Measurements from ENCODE around the gene TMED8. TPM values are rescaled to one million over a fixed set of nuclear protein-coding genes. Genes with fewer than 3 reads are reported as not detected.

The TMED8 gene
- total and polyA plus RNA-seq, 2 of the 13 experiments (the other 11 are each of a cell fraction or from before 2014, with no cell fraction given): 6.0 to 11.7 TPM

DNA sequence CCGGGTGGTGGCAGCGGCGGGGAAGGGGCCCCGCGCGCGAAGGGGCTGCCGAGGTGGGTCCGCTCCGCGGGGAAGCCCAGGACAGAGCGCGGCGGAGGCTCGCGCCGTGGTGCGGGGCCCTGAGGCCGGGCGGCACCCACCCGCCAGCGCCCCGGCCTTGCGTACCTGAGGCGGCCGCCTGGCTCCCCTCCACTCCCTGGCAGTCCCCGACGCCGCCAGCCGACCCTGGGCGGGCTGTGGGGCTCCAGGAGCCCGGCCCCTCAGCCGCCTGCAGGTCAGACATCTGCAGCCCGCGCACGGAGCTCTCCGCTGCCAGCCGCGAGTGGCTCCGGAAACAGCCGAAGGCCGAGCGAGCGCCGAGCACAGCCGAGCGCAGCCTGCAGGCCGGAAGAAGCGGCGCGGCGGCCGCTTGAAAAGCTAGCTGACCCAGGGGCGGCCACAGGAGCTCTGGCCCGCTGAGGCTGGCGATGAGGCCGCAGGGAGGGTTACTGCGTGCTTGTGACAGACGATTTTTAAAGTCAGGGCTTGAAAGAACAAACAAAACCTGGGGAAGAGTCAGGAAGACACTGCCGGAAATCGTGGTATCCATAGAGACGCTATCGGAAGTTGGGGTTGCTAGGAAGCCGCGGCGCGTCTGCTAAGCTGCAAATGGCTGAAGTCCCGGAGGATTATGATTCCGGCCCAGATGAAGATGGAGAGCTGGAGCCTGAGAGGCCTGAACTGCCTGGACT lies at the start of gene TMED8, which contains the start of gene SAMD15 (continued):
- TF ChIP-seq NFKB2 (CRISPR knock-in tag; IDR thresholded peaks at IDR 0.05; ENCODE audit: borderline replicate concordance): peak; percentile 76; the same call in 1 of the 2 replicates
- peak; percentile 14; the same call in 1 of the 2 replicates for TF ChIP-seq HNF4G (IDR thresholded peaks at IDR 0.05; ENCODE audit: borderline replicate concordance, low read depth, low read length)
- TF ChIP-seq HNF4G (CRISPR knock-in tag; IDR thresholded peaks at IDR 0.05; ENCODE audit: borderline replicate concordance, low read depth): no peak
- TF ChIP-seq ISL2 (CRISPR knock-in tag; IDR thresholded peaks at IDR 0.05): peak; percentile 67; the same call in 1 of the 2 replicates
- TF ChIP-seq, protein P1, sequence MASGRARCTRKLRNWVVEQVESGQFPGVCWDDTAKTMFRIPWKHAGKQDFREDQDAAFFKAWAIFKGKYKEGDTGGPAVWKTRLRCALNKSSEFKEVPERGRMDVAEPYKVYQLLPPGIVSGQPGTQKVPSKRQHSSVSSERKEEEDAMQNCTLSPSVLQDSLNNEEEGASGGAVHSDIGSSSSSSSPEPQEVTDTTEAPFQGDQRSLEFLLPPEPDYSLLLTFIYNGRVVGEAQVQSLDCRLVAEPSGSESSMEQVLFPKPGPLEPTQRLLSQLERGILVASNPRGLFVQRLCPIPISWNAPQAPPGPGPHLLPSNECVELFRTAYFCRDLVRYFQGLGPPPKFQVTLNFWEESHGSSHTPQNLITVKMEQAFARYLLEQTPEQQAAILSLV (CRISPR knock-in tag; IDR thresholded peaks at IDR 0.05; ENCODE audit: borderline replicate concordance): no peak
- TF ChIP-seq MED1 (CRISPR knock-in tag; IDR thresholded peaks at IDR 0.05): peak; percentile 33; the same call in 1 of the 2 replicates
- TF ChIP-seq GATAD2A (CRISPR knock-in tag; IDR thresholded peaks at IDR 0.05): no peak
- TF ChIP-seq U2AF2 (IDR thresholded peaks at IDR 0.05; ENCODE audit: low read depth, low read length): no peak
- no peak for TF ChIP-seq TOE1 (CRISPR knock-in tag; IDR thresholded peaks at IDR 0.05)
- no peak for TF ChIP-seq ZNF496 (CRISPR knock-in tag; IDR thresholded peaks at IDR 0.05; ENCODE audit: insufficient replicate concordance)
- TF ChIP-seq, protein P2, sequence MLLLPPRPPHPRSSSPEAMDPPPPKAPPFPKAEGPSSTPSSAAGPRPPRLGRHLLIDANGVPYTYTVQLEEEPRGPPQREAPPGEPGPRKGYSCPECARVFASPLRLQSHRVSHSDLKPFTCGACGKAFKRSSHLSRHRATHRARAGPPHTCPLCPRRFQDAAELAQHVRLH (CRISPR knock-in tag; IDR thresholded peaks at IDR 0.05; ENCODE audit: borderline replicate concordance, low read depth): peak; percentile 60; the same call in 1 of the 2 replicates
- TF ChIP-seq DNMT3B (CRISPR knock-in tag; conservative IDR thresholded peaks at IDR 0.05): no peak
- no peak for TF ChIP-seq ZEB1 (IDR thresholded peaks at IDR 0.05; ENCODE audit: insufficient replicate concordance, low read depth)
- no peak for TF ChIP-seq ZNF3 (CRISPR knock-in tag; IDR thresholded peaks at IDR 0.05)
- no peak for TF ChIP-seq ATF7 (IDR thresholded peaks at IDR 0.05)
- no peak for TF ChIP-seq ATF7 (CRISPR knock-in tag; IDR thresholded peaks at IDR 0.05)
- TF ChIP-seq, protein P3, sequence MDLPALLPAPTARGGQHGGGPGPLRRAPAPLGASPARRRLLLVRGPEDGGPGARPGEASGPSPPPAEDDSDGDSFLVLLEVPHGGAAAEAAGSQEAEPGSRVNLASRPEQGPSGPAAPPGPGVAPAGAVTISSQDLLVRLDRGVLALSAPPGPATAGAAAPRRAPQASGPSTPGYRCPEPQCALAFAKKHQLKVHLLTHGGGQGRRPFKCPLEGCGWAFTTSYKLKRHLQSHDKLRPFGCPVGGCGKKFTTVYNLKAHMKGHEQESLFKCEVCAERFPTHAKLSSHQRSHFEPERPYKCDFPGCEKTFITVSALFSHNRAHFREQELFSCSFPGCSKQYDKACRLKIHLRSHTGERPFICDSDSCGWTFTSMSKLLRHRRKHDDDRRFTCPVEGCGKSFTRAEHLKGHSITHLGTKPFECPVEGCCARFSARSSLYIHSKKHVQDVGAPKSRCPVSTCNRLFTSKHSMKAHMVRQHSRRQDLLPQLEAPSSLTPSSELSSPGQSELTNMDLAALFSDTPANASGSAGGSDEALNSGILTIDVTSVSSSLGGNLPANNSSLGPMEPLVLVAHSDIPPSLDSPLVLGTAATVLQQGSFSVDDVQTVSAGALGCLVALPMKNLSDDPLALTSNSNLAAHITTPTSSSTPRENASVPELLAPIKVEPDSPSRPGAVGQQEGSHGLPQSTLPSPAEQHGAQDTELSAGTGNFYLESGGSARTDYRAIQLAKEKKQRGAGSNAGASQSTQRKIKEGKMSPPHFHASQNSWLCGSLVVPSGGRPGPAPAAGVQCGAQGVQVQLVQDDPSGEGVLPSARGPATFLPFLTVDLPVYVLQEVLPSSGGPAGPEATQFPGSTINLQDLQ (CRISPR knock-in tag; IDR thresholded peaks at IDR 0.05): no peak
- TF ChIP-seq GTF2F1 (IDR thresholded peaks at IDR 0.05; ENCODE audit: low read length): no peak
- TF ChIP-seq, protein P4, sequence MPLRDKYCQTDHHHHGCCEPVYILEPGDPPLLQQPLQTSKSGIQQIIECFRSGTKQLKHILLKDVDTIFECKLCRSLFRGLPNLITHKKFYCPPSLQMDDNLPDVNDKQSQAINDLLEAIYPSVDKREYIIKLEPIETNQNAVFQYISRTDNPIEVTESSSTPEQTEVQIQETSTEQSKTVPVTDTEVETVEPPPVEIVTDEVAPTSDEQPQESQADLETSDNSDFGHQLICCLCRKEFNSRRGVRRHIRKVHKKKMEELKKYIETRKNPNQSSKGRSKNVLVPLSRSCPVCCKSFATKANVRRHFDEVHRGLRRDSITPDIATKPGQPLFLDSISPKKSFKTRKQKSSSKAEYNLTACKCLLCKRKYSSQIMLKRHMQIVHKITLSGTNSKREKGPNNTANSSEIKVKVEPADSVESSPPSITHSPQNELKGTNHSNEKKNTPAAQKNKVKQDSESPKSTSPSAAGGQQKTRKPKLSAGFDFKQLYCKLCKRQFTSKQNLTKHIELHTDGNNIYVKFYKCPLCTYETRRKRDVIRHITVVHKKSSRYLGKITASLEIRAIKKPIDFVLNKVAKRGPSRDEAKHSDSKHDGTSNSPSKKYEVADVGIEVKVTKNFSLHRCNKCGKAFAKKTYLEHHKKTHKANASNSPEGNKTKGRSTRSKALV (CRISPR knock-in tag; IDR thresholded peaks at IDR 0.05): peak; percentile 67; the same call in 1 of the 2 replicates
- TF ChIP-seq, protein P5, sequence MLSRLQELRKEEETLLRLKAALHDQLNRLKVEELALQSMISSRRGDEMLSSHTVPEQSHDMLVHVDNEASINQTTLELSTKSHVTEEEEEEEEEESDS (CRISPR knock-in tag; IDR thresholded peaks at IDR 0.05; ENCODE audit: borderline replicate concordance): no peak
- TF ChIP-seq MEF2D (CRISPR knock-in tag; IDR thresholded peaks at IDR 0.05): 0 out of 2 replicates have a peak, but pooled peaks have one; percentile 45
- no peak for TF ChIP-seq KDM6A (CRISPR knock-in tag; IDR thresholded peaks at IDR 0.05; ENCODE audit: low read depth)
- no peak for TF ChIP-seq ZBTB7A (CRISPR knock-in tag; IDR thresholded peaks at IDR 0.05)
- TF ChIP-seq, protein P6, sequence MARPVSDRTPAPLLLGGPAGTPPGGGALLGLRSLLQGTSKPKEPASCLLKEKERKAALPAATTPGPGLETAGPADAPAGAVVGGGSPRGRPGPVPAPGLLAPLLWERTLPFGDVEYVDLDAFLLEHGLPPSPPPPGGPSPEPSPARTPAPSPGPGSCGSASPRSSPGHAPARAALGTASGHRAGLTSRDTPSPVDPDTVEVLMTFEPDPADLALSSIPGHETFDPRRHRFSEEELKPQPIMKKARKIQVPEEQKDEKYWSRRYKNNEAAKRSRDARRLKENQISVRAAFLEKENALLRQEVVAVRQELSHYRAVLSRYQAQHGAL (CRISPR knock-in tag; IDR thresholded peaks at IDR 0.05; ENCODE audit: not compliant biosample characterization): no peak
